ENCODE results near the gene GABPB1.

The GABPB1 gene

DNA sequence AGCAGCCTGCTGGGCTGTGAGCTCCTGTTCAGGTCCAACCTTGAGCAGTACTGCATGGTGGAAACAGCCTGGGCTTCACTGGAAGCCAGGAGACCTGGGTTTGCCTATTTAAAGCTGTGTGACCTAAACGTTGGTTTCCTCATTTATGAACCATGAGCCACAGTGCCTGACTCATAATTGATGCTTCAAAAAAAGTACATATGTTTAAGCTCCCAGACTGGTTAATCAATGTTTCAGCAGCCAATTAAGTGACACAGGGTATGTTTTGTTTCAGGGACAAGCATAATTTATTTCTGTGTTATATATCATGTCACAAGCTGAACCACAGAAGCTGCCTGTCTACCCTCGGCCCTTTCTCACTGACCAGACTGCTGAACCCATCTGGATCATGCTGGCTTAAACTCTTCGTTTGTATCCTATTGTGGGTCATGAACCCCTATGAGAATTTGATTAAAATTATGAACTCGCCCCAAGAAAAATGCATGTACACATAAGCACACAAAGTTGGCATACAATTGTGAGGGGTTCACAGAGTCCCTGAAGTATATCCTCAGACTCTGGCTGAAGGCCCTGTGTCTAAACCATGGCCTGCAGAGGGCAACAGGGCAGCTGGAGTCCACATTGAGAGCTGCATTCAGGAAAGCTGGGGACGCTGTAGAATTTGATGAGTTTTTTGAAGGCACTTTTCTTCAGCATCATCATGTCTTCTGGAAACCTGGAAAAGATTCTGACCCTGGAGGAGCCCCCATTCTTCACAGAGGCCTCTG, 113.1 kb downstream of the GABPB1 start:
- no peak for DNase-seq (ENCODE audit: low spot score)

DNA sequence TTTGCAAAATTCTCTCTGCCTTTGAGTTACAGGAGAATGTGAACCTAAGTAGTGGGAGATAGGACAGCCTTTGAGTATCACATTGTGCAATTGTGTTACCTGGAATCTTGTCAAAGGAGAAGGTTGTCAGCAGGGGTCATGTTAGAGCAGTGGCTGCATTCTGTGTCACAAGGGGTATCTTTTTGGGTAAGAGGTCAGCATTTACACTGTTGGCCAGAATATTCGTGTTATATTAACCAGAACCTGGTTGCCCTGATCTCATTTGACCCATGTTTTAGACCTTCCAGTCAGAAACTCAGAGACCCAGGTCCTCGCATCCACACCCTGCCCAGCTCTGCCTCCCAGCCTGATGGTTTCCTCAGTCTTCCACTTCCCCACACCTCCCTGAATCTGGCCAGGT, 116.7 kb downstream of the GABPB1 start:
- no peak for DNase-seq (ENCODE audit: low spot score)

DNA sequence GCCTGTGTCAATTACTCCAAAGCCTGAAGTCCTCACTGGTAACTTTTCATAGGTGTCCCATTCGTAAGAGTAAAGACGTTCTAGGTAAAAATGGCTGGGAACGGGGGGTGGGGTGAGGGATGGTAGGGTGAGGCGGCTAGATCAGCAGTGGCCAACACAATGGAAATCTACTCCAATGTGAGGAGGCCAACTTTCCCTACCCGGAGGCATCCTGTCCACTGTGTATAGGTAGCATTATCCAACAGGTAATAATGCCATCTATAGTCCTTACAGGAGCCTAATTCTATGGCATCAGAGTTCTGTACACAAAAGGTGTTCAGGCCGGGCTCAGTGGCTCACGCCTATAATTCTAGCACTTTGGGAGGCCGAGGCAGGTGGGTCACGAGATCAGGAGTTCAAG, 118.6 kb downstream of the GABPB1 start:
- DNase-seq (ENCODE audit: low spot score) = no peak

DNA sequence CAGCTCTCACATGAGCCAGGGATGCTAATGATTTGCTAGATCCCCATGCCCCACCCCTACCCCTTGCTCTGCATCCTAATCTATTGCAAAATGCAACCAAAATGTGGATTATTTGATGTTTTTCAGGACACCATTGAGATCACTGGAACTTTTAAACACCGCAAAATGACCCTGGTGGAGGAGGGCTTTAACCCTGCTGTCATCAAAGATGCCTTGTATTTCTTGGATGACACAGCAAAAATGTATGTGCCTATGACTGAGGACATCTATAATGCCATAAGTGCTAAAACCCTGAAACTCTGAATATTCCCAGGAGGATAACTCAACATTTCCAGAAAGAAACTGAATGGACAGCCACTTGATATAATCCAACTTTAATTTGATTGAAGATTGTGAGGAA, 119.2 kb downstream of the GABPB1 start:
- DNase-seq (ENCODE audit: low spot score) = no peak

DNA sequence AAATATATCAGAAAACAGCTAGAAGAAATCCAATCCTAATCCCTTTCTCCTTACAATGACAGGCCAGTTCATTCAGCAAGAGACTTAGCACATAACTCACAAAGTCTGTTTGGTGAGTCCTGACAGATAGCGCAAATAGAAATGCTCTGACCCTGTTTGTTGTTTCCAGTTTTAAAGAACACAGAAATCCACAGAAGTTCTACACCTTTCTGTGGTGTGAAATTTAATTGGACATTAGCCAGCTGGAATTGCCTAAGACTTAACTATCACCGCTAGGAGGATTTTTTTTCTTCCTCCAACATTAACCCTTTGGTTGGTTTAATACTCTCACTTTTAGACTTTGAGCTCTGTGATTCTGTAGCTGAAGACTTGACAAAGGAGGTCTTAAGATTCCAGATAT, 120.2 kb downstream of the GABPB1 start:
- DNase-seq (ENCODE audit: low spot score) = no peak

DNA sequence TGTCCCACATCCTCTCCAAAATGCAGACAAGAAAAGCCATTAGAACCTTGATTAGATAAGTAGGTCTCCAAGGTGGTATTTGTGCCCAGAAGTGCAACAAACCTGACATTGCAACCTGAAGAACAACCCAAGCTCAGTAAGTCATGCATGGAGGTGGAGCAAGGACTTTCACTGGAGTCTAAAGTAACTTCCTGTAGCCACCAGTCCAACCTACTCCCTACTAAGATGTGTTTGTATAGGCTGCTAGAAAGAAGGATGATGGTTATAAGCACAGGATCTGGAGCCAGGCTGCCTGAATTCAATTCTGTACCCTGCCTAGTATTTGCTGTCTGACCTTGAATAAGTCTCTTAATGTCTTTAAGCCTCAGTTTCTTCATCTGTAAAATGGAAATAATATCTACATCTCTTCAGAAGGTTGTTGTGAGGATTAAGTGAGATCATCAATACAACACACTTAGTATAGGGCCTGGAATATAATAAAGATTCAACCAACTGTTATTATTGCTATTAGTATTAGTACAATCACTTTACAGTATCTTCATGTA, 121.7 kb downstream of the GABPB1 start:
- DNase-seq (ENCODE audit: low spot score) = no peak

DNA sequence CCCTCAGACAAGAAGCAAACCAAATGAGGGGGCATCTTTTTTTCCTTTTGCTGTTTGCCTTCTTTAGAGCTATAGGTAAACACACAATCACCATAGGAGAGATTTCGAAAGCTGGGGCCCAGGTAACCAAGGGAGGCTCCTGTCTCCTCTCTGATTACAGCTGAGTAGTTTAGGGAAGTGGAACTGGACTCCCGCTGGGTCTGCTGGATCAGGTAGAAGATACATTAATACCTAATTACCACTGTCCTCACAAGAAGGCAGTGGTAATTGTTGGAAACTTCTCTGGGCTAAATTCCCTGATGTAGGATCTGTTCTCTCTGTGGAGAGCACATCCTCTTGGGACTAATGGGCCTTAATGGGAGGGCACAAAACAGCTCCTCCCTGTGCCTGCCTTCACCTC, 122.2 kb downstream of the GABPB1 start:
- no peak for DNase-seq (ENCODE audit: low spot score)

DNA sequence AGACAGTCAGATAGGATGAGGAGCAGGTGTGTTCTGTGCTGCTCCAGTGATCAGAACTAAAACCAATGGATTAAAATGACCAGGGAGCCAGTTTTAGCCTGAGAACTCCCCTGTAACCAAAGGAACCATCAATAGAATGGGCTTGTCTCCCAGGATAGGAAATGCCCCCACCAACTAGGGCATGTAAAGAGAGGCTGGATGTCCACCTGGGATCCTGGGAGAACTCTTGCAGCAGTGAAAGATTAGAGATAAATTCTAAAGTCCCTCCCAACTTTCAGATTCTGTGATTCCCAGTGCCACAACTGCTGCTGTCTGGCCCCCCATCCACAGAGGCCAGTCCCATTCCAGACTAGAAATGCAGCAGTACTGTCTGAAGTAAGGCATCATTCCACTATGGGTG, 123.2 kb downstream of the GABPB1 start:
- no peak for DNase-seq (ENCODE audit: low spot score)

DNA sequence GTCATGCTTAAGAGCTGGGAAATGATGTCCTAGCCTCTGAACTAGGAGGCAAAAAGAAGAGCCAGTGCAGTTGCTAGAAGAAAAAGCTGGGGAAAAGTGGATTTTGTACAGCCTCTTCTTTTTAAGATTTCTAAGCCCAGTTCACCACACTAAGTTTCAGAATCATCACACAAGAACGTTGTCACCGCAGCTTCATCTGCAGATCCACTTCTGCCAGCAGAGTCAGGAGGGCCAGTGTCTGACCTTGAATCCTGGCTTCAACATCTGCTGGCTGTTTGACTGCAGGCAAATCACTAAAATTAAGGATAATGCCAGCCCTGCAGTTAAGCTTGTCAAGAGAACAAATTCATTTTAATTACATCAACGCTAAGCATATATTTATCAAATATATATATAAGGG, 125.7 kb downstream of the GABPB1 start:
- no peak for DNase-seq (ENCODE audit: low spot score)

DNA sequence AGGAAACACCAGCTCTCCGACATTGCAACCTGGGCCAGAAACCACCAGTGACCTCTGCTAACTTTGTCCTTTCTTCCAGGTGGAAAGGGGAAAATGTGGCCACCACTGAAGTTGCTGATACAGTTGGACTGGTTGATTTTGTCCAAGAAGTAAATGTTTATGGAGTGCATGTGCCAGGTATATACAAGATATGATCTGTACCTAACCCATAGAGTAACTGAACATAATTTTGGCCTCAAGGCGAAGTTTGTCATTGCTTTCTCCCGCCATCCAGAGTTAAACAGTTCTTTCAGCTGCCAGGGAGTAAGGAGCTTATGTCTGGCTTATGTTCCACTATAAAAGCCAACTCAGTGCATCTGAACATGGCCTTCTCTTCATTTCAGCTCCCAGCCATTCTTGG, 126.1 kb downstream of the GABPB1 start:
- no peak for DNase-seq (ENCODE audit: low spot score)

DNA sequence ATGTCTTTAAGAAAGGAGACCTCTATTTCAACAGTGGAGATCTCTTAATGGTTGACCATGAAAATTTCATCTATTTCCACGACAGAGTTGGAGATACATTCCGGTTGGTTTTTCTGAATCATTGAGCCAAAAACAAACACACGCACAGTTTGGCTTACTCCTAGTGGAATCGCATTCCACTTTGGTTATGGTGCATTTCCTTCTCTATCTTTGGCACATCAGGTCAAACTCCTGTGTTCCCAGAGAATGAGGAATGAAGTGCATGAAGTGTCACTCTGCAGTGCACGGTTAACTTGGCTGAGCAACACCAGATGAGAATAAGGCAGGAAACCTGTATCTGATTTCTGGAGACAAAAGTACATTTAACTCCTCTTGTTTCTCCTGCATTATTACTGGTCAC, 127.9 kb downstream of the GABPB1 start:
- no peak for DNase-seq (ENCODE audit: low spot score)

DNA sequence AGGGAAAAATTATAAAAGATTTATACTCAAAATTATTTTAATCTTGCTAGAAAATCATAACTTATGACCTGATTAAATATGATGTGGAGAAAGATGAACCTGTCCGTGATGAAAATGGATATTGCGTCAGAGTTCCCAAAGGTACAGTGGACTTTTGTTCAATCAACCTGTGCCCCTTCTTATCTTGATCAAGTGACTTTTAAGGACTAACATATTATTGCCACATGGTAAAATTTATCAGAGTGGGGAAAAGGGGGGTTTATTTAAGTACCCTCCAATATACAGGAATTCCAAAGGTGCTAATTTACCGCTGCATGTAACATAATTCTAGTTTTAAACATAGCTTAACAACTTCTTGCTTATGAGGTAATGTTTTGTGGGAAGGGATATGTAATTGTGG, 129.1 kb downstream of the GABPB1 start:
- DNase-seq (ENCODE audit: low spot score) = no peak

Measured in hematopoietic multipotent progenitor cell treated with erythropoietin and hydrocortisone succinate and interleukin-3 and kit ligand, for 17 days (in vitro differentiated cells).